Effector memory CD4-positive, alpha-beta T cell (primary cell): Measurements from ENCODE around the gene MCU.
"Not testable (repeated sequence)": the region's sequence is repeated elsewhere in the genome, so short reads cannot be mapped to it uniquely, and the experiment has no call there.

ENCODE experiments used
- DNase-seq, 3 donors: peaks; one replicate each; pipeline ENCODE4 v3.0.0-alpha.2; 2020
- H3K27ac ChIP-seq: 2 replicates; pipeline ENCODE4 v1.7.0; 2013; ENCODE audit warnings: mild to moderate bottlenecking, low read length, moderate library complexity; ENCODE audit not compliant: insufficient read depth, poor library complexity, severe bottlenecking
- H3K27me3 ChIP-seq: replicated peaks from 2 replicates; pipeline ENCODE4 v1.7.0; 2013; ENCODE audit warnings: mild to moderate bottlenecking, low read length; ENCODE audit not compliant: insufficient read depth, control insufficient read depth, poor library complexity, severe bottlenecking
- H3K36me3 ChIP-seq: 2 replicates; pipeline ENCODE4 v1.7.0; 2013; ENCODE audit warnings: mild to moderate bottlenecking, low read length, moderate library complexity; ENCODE audit not compliant: control insufficient read depth, insufficient read depth
- H3K4me1 ChIP-seq: 2 replicates; pipeline ENCODE4 v1.7.0; 2013; ENCODE audit warnings: low read length, mild to moderate bottlenecking; ENCODE audit not compliant: control insufficient read depth, insufficient read depth, poor library complexity, severe bottlenecking
- H3K4me3 ChIP-seq: 2 replicates; pipeline ENCODE4 v1.7.0; 2013; ENCODE audit warnings: low read length, low read depth, mild to moderate bottlenecking; ENCODE audit not compliant: insufficient read depth, poor library complexity, severe bottlenecking
- H3K9me3 ChIP-seq: 2 replicates; pipeline ENCODE4 v1.7.0; 2013; ENCODE audit warnings: mild to moderate bottlenecking, low read length, moderate library complexity; ENCODE audit not compliant: control insufficient read depth

The MCU gene

DNA sequence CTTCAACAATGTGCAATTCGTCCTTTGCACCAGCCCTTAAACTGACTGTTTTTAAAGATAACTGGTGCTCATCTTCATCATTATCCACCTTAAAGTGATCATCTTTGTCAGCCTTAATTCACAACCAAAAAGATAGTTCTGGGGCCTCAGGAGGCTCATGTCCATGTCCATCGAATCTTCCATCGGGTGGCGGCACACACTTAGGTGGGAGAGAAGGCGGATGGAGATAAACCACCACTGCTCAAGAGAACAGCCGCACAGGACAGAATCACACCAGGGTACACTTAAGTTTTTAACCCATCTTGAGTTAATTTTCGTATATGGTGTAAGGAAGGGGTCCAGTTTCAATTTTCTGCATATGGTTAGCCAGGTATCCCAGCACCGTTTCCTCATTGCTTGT is 226.4 kb downstream of the MCU start:
- no peak overlapping the region for H3K4me3 ChIP-seq

DNA sequence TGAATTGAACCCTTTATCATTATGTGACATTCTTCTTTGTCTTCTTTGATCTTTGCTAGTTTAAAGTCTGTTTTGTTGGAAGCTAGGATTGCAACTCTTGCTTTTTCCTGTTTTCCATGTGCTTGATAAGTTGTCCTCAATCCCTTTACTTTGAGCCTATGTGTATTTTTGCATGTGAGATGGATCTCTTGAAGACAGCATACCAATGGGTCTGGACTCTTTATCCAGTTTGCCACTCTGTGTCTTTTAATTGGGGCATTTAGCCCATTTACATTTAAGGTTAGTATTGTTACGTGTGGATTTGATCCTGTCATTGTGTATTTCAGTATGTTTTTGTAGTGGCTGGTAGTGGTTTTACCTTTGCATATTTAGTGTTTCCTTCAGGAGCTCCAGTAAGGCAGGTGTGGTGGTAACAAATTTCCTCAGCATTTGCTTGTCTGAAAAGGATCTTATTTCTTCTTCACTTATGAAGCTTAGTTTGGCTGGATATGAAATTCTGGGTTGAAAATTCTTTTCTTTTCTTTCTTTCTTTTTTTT is 229.3 kb downstream of the MCU start:
- H3K4me1 ChIP-seq, H3K9me3 ChIP-seq, H3K4me3 ChIP-seq, DNase-seq, H3K36me3 ChIP-seq, H3K27ac ChIP-seq, H3K27me3 ChIP-seq: not testable (repeated sequence)

More for the DNA sequence above, 226.4 kb downstream of the MCU start:
- Histone ChIP-seq H3K27me3 (no peaks in the 10 kb centered on the region), H3K9me3 (no peaks in the 10 kb centered on the region), H3K27ac (no peak overlapping the region), H3K36me3 (no peaks in the 10 kb centered on the region), H3K4me1 (no peaks in the 10 kb centered on the region)
- no peak for DNase-seq

DNA sequence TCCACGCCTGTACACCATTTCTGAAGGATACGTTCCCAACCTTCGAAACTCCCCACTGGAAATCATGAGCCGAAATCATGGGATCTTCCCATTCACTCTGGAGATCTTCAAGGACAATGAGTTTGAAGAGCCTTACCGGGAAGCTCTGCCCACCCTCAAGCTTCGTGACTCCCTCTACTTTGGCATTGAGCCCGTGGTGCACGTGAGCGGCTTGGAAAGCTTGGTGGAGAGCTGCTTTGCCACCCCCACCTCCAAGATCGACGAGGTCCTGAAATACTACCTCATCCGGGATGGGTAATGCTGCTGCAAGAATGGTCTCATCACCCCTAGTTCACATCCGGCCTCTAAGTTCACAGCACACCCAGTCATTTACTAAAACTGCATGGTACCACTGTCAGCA is 232.4 kb downstream of the MCU start:
- Histone ChIP-seq H3K4me1 (no peaks in the 10 kb centered on the region), H3K27me3 (no peaks in the 10 kb centered on the region), H3K4me3 (no peak overlapping the region), H3K9me3 (no peaks in the 10 kb centered on the region), H3K27ac (no peak overlapping the region), H3K36me3 (no peaks in the 10 kb centered on the region)
- DNase-seq = no peak

DNA sequence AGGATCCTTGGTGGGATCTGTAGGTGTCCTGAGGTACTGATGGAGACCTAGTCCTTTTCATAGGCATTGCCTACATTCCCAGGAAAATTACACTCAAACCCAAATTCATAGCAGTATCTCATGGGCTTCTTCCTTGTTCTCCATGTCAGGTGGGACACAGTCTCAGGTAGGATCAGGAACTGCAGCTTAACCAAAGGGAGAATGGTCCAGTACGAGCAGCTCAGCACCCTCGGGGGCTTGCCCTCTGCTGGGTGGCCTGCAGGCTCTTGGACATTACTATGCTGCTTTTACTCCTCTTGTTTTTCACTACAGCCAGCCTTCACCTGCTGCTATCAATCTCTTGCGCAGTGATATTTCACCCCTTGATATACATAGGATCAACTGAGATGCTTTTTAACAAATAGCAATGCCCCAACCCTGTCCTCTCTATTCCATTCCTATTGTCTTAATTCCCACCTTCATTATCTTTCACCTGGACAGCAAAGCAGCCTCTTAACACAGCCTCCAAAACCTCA is 234.1 kb downstream of the MCU start:
- no peaks in the 10 kb centered on the region for H3K9me3 ChIP-seq
- no peaks in the 10 kb centered on the region for H3K27me3 ChIP-seq
- H3K36me3 ChIP-seq = no peaks in the 10 kb centered on the region
- no peak overlapping the region for H3K27ac ChIP-seq
- H3K4me1 ChIP-seq = no peaks in the 10 kb centered on the region
- DNase-seq = no peak
- H3K4me3 ChIP-seq = no peak overlapping the region

DNA sequence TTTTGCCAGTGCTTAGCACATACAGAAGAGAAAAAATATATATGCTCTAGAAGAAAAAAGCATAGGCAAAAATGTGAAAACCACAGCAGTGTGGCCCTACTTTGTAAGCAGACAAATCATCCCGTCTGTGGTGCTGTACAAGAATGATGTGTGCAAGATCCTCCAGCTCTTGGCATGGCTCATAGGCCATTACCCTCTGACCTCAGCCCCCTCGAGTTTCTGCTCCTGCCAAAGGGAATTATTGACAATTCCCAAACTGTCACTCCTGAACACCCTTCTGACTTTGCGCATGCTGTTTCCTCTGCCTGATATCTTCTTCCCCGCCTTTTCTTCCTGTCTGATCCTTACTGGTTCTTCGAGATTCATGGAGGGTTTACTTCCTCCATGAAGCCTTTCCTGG is 235.5 kb downstream of the MCU start:
- H3K36me3 ChIP-seq = no peaks in the 10 kb centered on the region
- H3K27ac ChIP-seq = no peak overlapping the region
- H3K27me3 ChIP-seq = no peaks in the 10 kb centered on the region
- no peak for DNase-seq
- H3K9me3 ChIP-seq = no peaks in the 10 kb centered on the region
- H3K4me1 ChIP-seq = no peaks in the 10 kb centered on the region
- H3K4me3 ChIP-seq = no peak overlapping the region

DNA sequence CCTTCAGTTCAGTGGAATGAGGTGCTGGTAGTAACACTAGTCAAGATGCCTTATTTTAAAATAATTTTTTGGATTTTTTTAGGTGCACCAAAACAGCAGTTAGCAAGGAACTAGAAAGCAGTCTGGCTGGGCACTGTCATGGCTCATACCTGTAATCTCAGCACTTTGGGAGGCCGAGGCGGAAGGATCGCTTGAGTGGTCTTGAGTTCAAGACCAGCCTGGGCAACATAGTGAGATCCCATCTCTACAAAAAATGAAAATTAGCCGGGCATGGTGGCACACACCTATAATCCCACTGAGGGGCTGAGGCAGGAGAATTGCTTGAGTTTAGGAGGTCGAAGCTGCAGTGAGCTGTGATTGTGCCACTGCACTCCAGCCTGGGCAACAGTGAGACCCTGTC is 236.9 kb downstream of the MCU start:
- no peak for DNase-seq
- Histone ChIP-seq H3K27ac (no peak overlapping the region), H3K4me1 (no peaks in the 10 kb centered on the region), H3K36me3 (no peaks in the 10 kb centered on the region), H3K4me3 (no peak overlapping the region), H3K27me3 (no peaks in the 10 kb centered on the region), H3K9me3 (no peaks in the 10 kb centered on the region)

DNA sequence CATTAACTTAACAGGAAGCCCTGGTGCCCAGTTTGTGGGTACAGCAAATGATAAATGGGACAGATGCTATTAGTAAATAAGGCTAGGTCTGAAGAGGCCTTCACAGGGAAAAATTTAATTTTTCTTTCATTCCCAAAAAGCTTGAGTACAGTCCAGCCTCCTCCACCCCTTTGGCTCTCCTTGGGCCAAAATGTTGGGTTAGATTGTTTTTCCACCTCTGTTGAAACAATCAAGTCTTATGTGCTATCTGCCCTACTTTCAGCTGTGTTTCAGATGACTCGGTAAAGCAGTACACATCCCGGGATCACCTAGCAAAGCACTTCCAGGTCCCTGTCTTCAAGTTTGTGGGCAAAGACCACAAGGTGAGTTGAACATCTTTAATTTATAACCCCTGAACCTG is 238.3 kb downstream of the MCU start:
- H3K9me3 ChIP-seq = no peaks in the 10 kb centered on the region
- no peaks in the 10 kb centered on the region for H3K36me3 ChIP-seq
- no peak overlapping the region for H3K4me3 ChIP-seq
- no peaks in the 10 kb centered on the region for H3K27me3 ChIP-seq
- H3K27ac ChIP-seq = no peak overlapping the region
- no peak for DNase-seq
- H3K4me1 ChIP-seq = no peaks in the 10 kb centered on the region

DNA sequence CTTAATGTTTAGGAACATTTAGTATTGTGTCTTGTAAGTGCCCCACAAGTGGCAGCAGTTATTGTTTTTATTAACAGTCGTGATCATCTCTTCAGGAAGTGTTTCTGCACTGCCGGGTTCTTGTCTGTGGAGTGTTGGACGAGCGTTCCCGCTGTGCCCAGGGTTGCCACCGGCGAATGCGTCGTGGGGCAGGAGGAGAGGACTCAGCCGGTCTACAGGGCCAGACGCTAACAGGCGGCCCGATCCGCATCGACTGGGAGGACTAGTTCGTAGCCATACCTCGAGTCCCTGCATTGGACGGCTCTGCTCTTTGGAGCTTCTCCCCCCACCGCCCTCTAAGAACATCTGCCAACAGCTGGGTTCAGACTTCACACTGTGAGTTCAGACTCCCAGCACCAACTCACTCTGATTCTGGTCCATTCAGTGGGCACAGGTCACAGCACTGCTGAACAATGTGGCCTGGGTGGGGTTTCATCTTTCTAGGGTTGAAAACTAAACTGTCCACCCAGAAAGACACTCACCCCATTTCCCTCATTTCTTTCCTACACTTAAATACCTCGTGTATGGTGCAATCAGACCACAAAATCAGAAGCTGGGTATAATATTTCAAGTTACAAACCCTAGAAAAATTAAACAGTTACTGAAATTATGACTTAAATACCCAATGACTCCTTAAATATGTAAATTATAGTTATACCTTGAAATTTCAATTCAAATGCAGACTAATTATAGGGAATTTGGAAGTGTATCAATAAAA is 240.5 kb downstream of the MCU start:
- Histone ChIP-seq H3K27ac (no peak overlapping the region), H3K4me1 (no peaks in the 10 kb centered on the region), H3K4me3 (no peak overlapping the region), H3K27me3 (no peaks in the 10 kb centered on the region), H3K36me3 (no peaks in the 10 kb centered on the region), H3K9me3 (no peaks in the 10 kb centered on the region)
- DNase-seq = no peak

DNA sequence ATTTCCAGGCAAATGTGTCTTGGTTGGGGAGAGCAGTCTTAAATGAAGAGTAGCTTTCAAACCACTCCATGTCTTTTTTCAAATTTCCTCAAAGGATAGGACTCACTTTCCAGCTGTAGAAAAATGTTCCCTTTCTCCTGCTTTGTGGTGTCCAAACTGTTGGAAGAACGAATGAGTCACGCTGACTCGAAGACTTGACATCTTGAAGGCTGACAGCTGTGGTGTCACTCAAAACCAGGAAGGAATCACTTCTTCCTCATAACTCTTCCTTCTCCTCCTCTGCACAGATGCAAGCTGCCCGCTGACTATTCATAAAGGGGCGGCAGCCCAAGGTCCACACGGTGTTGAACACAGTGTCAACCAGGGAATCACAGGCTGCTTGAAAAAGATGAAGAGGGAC is 243.4 kb downstream of the MCU start:
- Histone ChIP-seq H3K27ac (no peak overlapping the region), H3K27me3 (no peaks in the 10 kb centered on the region), H3K36me3 (no peaks in the 10 kb centered on the region), H3K4me3 (no peak overlapping the region), H3K9me3 (no peaks in the 10 kb centered on the region), H3K4me1 (no peaks in the 10 kb centered on the region)
- no peak for DNase-seq
